Activated CD8-positive, alpha-beta memory T cell treated with anti-CD3 and anti-CD28 coated beads for 24 hours (primary cell): Measurements from ENCODE around the gene CLCC1.
"Not testable (repeated sequence)": the region's sequence is repeated elsewhere in the genome, so short reads cannot be mapped to it uniquely, and the experiment has no call there.

Experiments used
- DNase-seq: peaks from one replicate; pipeline ENCODE4 v3.0.0-alpha.2; 2020

The CLCC1 gene

GRCh38 chr1:108963052-108963686 lies at the start of gene CLCC1:
Gene CLCC1 (minus strand): TSS chr1:108963484. CDS start chr1:108950437, 13,047 bp downstream.
- DNase-seq, result peak; percentile 93

- no peak for DNase-seq
These were observed 48.1 kb upstream of the CLCC1 start for GRCh38 chr1:109011335-109011734.

GRCh38 chr1:108996622-108997021 lies 33.3 kb upstream of the CLCC1 start:
- DNase-seq, result not testable (repeated sequence)

GRCh38 chr1:108983114-108983513 lies 19.8 kb upstream of the CLCC1 start:
- no peak for DNase-seq

- no peak for DNase-seq
These were observed 13.4 kb upstream of the CLCC1 start for GRCh38 chr1:108976658-108977057.

GRCh38 chr1:108972951-108973350 lies 9.7 kb upstream of the CLCC1 start:
- no peak for DNase-seq

- no peak for DNase-seq
These were observed 6.1 kb upstream of the CLCC1 start for GRCh38 chr1:108969346-108969745.

GRCh38 chr1:108962681-108963051 lies 618 bp downstream of the CLCC1 start:
- no peak for DNase-seq

- DNase-seq, result no peak
These were observed 1.4 kb downstream of the CLCC1 start for GRCh38 chr1:108961752-108962486.

GRCh38 chr1:108961198-108961597 lies 2.1 kb downstream of the CLCC1 start:
- DNase-seq, result no peak

GRCh38 chr1:108960719-108961118 lies 2.6 kb downstream of the CLCC1 start:
- DNase-seq, result no peak

GRCh38 chr1:108957888-108958287 lies 5.4 kb downstream of the CLCC1 start:
- no peak for DNase-seq

- DNase-seq, result no peak
These were observed 7.4 kb downstream of the CLCC1 start for GRCh38 chr1:108955881-108956280.

GRCh38 chr1:108955111-108955510 lies 8.2 kb downstream of the CLCC1 start:
- DNase-seq, result no peak

- no peak for DNase-seq
These were observed 9.8 kb downstream of the CLCC1 start for GRCh38 chr1:108953452-108953851.

- no peak for DNase-seq
These were observed 12.0 kb downstream of the CLCC1 start for GRCh38 chr1:108951242-108951641.

- no peak for DNase-seq
These were observed 14.2 kb downstream of the CLCC1 start for GRCh38 chr1:108949044-108949443.

- DNase-seq, result no peak
These were observed 15.3 kb downstream of the CLCC1 start for GRCh38 chr1:108947871-108948525.

GRCh38 chr1:108936170-108936569 lies 27.1 kb downstream of the CLCC1 start:
- no peak for DNase-seq

- DNase-seq, result no peak
These were observed 29.3 kb downstream of the CLCC1 start for GRCh38 chr1:108933944-108934343.

GRCh38 chr1:108927565-108927964 lies 35.7 kb downstream of the CLCC1 start:
- DNase-seq, result not testable (repeated sequence)

GRCh38 chr1:108925920-108926319 lies 37.4 kb downstream of the CLCC1 start:
- no peak for DNase-seq

- no peak for DNase-seq
These were observed 46.5 kb downstream of the CLCC1 start for GRCh38 chr1:108916788-108917187.
